CD4-positive, alpha-beta T cell treated with Interleukin-1 beta for 1 hour (primary cell): ENCODE results near the gene EP400.
A peak's percentile ranks its signal among the peaks of the same experiment; 100 is the strongest.
"Not testable (repeated sequence)": the region's sequence is repeated elsewhere in the genome, so short reads cannot be mapped to it uniquely, and the experiment has no call there.

Experiments
- DNase-seq, 2 donors: peaks; one replicate each; pipeline ENCODE4 v3.0.0-alpha.2; 2020 to 2022

The EP400 gene

GRCh38 chr12:131928711-131929580 lies 20.8 kb upstream of the EP400 start, which contains the start of gene PUS1:
Gene PUS1 (plus strand): TSS chr12:131929276. CDS start chr12:131929723, 447 bp downstream.
- DNase-seq: peak; percentile 95

GRCh38 chr12:131929581-131930456 lies 19.9 kb upstream of the EP400 start:
- no peak for DNase-seq

GRCh38 chr12:131930510-131930909 lies 19.2 kb upstream of the EP400 start:
- DNase-seq: no peak

- no peak for DNase-seq
Measured at GRCh38 chr12:131933387-131933786, 16.4 kb upstream of the EP400 start.

- DNase-seq: no peak
Measured at GRCh38 chr12:131934535-131934934, 15.2 kb upstream of the EP400 start.

GRCh38 chr12:131938082-131938481 lies 11.7 kb upstream of the EP400 start:
- no peak for DNase-seq

GRCh38 chr12:131939007-131939406 lies 10.7 kb upstream of the EP400 start:
- no peak for DNase-seq

- DNase-seq: no peak
Measured at GRCh38 chr12:131940141-131940547, 9.6 kb upstream of the EP400 start.

- no peak for DNase-seq
Measured at GRCh38 chr12:131941116-131941986, 8.4 kb upstream of the EP400 start.

- no peak for DNase-seq
Measured at GRCh38 chr12:131941987-131942341, 7.8 kb upstream of the EP400 start.

GRCh38 chr12:131942671-131943070 lies 7.1 kb upstream of the EP400 start:
- DNase-seq: no peak

- no peak for DNase-seq
Measured at GRCh38 chr12:131943389-131943788, 6.4 kb upstream of the EP400 start.

GRCh38 chr12:131943876-131944275 lies 5.9 kb upstream of the EP400 start:
- no peak for DNase-seq

GRCh38 chr12:131944601-131945251 lies 5.0 kb upstream of the EP400 start:
- no peak for DNase-seq

GRCh38 chr12:131946757-131947156 lies 3.0 kb upstream of the EP400 start:
- DNase-seq: no peak

GRCh38 chr12:131947482-131948027 lies 2.2 kb upstream of the EP400 start:
- no peak for DNase-seq

- DNase-seq: no peak
Measured at GRCh38 chr12:131948166-131948712, 1.5 kb upstream of the EP400 start.

GRCh38 chr12:131948713-131949430 lies 870 bp upstream of the EP400 start:
- DNase-seq: not testable (repeated sequence)

- peak; percentile 13 to 26 for DNase-seq
Measured at GRCh38 chr12:131950182-131950913, 606 bp downstream of the EP400 start.

GRCh38 chr12:131953810-131954209 lies 4.1 kb downstream of the EP400 start:
- DNase-seq: not testable (repeated sequence)
